Transverse colon (tissue), 4 donors: ENCODE data around the gene CBLB.

Experiments
- CTCF ChIP-seq, 5 experiments: fragments of 200-600 bp in 3 of 5; fragments of 450-650 bp in 2 of 5; sonication (generic) in 3 of 5; IDR thresholded peaks; 1 replicate in 2 of 5; 2 replicates in 3 of 5; pipeline ENCODE4 v1.5.1; 2016 to 2017; ENCODE audit warnings: antibody characterized with exemption in 5 of 5, inconsistent platforms in 3 of 5, mild to moderate bottlenecking in 2 of 5, moderate library complexity in 1 of 5
- EP300 ChIP-seq: sonication (generic); formaldehyde crosslinking; IDR thresholded peaks from one replicate; pipeline ENCODE4 v1.6.1; 2017; ENCODE audit warnings: antibody characterized with exemption, low read depth
- POLR2AphosphoS5 ChIP-seq, 3 donors: sonication (generic); formaldehyde crosslinking; IDR thresholded peaks; one replicate each; pipeline ENCODE4 v1.6.1; 2016; ENCODE audit warnings: antibody characterized with exemption in 3 of 3

DNA sequence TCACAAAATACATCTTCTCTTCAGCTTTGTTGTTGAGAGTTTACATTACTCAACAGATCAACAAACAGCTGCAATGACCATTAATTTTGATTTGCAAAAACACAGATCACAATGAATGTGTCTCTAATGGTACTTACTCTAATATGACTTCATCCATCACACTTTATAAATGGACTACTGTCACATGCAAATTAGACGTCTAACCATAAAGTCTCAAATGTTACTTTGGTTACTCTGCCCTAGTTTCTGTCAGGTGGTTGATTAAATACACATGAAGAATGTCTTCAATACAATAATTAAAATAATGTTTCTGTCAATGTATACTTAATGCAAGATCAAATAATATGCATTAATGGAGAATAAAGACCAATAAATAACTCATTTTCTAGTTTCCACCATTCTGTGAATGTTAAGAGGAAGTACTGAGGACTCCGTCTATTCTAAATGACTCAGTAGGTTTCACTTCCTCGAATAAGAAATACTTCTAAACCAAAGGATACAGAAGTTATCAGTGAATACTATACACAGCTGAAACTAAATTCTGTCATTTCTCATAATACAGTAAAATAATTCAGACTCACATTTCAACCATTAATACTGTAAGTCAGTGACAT is 145.8 kb downstream of the CBLB start:
- no peak for TF ChIP-seq CTCF (IDR thresholded peaks at IDR 0.05)
- TF ChIP-seq EP300: no peak
- no peak for TF ChIP-seq POLR2AphosphoS5 (IDR thresholded peaks at IDR 0.05)
